RWPE2 (cell line): Measurements from ENCODE around the gene RFNG.

Experiments used
- ATAC-seq: fragments of 200-7000 bp; cut with Tn5 transposase; 3 replicates; pipeline ENCODE4 v1.9.1; 2021; ENCODE audit warnings: low read depth
- DNase-seq: peaks from one replicate; pipeline ENCODE4 v3.0.0-alpha.2; 2020; ENCODE audit warnings: low spot score
- H3K27ac ChIP-seq: fragments of 450-650 bp; 2 replicates; pipeline ENCODE4 v1.5.1; 2017; ENCODE audit warnings: mild to moderate bottlenecking; ENCODE audit not compliant: poor library complexity, severe bottlenecking
- H3K27me3 ChIP-seq: fragments of 250-450 bp; sonication (Bioruptor Pico); 2 replicates; pipeline ENCODE4 v1.5.1; 2021; ENCODE audit warnings: mild to moderate bottlenecking, moderate library complexity; ENCODE audit not compliant: insufficient read depth, poor library complexity, severe bottlenecking
- H3K36me3 ChIP-seq: fragments of 250-450 bp; sonication (Bioruptor Pico); 2 replicates; pipeline ENCODE4 v1.5.1; 2020; ENCODE audit warnings: low read depth, mild to moderate bottlenecking, moderate library complexity
- H3K4me1 ChIP-seq: fragments of 250-450 bp; sonication (Bioruptor Pico); 2 replicates; pipeline ENCODE4 v1.5.1; 2021; ENCODE audit warnings: mild to moderate bottlenecking, moderate library complexity; ENCODE audit not compliant: insufficient read depth, poor library complexity, severe bottlenecking
- H3K4me3 ChIP-seq: fragments of 250-450 bp; sonication (Bioruptor Pico); 2 replicates; pipeline ENCODE4 v1.5.1; 2021; ENCODE audit warnings: mild to moderate bottlenecking, moderate library complexity; ENCODE audit not compliant: severe bottlenecking
- H3K9me3 ChIP-seq: fragments of 250-450 bp; sonication (Bioruptor Pico); 2 replicates; pipeline ENCODE4 v1.5.1; 2021; ENCODE audit warnings: mild to moderate bottlenecking, moderate library complexity; ENCODE audit not compliant: severe bottlenecking
- CTCF ChIP-seq: fragments of 450-650 bp; IDR thresholded peaks from one replicate; pipeline ENCODE4 v1.5.1; 2017; ENCODE audit warnings: mild to moderate bottlenecking, moderate library complexity; ENCODE audit not compliant: poor library complexity, severe bottlenecking

Gene RFNG

DNA sequence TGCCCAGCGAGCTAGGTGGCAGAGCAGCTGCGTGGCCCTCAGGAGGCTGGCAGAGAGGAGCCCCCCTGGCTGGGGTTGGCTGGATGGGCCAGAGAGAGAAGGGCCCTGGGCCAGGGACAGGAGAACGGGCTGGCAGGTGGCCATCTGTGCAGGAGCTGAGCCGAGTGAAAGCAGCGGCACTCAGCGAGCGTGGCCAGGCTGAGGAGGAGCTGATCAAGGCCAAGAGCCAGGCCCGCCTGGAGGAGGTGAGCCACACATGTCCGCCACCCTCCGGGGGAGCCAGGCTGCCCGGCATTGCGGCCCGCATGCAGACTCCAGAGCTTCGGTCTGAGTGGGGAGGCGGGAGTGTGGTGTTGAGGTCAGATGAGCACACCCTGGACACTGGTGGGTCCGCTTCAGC, 22.2 kb downstream of the RFNG start:
- no peak overlapping the region for H3K4me3 ChIP-seq
- H3K27me3 ChIP-seq = no peaks in the 10 kb centered on the region
- H3K36me3 ChIP-seq = no peaks in the 10 kb centered on the region; the same call in 1 of the 2 replicates
- ATAC-seq = no peak
- TF ChIP-seq CTCF = no peak
- no peaks in the 10 kb centered on the region for H3K4me1 ChIP-seq
- DNase-seq = no peak
- H3K27ac ChIP-seq = no peak overlapping the region
- no peaks in the 10 kb centered on the region for H3K9me3 ChIP-seq

DNA sequence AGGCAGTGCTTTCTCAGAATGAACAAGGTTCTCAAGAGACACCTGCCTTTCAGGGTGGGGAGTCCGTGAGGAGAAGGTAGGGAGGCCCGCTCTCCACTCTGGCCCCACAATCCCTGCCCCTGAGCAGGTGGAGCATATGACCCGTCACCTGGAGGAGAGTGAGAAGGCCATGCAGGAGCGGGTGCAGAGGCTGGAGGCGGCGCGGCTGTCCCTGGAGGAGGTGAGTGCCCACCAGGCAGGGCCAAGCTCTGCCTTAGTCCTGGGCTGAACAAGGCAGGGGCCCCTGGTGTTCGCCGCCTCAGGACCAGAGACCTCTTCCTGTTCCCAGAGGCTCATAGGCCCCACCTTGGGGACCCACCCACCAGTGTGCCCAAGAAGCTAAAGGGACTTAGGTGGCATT, 22.6 kb downstream of the RFNG start:
- Histone ChIP-seq H3K27ac (no peak overlapping the region), H3K36me3 (no peaks in the 10 kb centered on the region; the same call in 1 of the 2 replicates), H3K4me3 (no peak overlapping the region), H3K27me3 (no peaks in the 10 kb centered on the region), H3K4me1 (no peaks in the 10 kb centered on the region), H3K9me3 (no peaks in the 10 kb centered on the region)
- DNase-seq (no peak), ATAC-seq (no peak)
- no peak for TF ChIP-seq CTCF

- TF ChIP-seq CTCF = no peak
Observed at GRCh38 chr17:82028246-82028645, 23.4 kb downstream of the RFNG start.

GRCh38 chr17:82025401-82026107, 26.1 kb downstream of the RFNG start:
- Histone ChIP-seq H3K4me1 (no peaks in the 10 kb centered on the region), H3K27ac (no peak overlapping the region), H3K4me3 (no peak overlapping the region), H3K27me3 (no peaks in the 10 kb centered on the region), H3K36me3 (no peaks in the 10 kb centered on the region; the same call in 1 of the 2 replicates), H3K9me3 (no peaks in the 10 kb centered on the region)
- TF ChIP-seq CTCF = no peak
- DNase-seq (no peak), ATAC-seq (no peak)

More at GRCh38 chr17:82028246-82028645, 23.4 kb downstream of the RFNG start:
- H3K9me3 ChIP-seq = no peaks in the 10 kb centered on the region
- no peaks in the 10 kb centered on the region for H3K27me3 ChIP-seq
- H3K36me3 ChIP-seq = no peaks in the 10 kb centered on the region; the same call in 1 of the 2 replicates
- H3K27ac ChIP-seq = no peak overlapping the region
- ATAC-seq (no peak), DNase-seq (no peak)
- H3K4me1 ChIP-seq = no peaks in the 10 kb centered on the region
- no peak overlapping the region for H3K4me3 ChIP-seq

GRCh38 chr17:82024859-82025258, 26.8 kb downstream of the RFNG start:
- ATAC-seq = no peak
- Histone ChIP-seq H3K27me3 (no peaks in the 10 kb centered on the region), H3K4me1 (no peaks in the 10 kb centered on the region), H3K9me3 (no peaks in the 10 kb centered on the region), H3K36me3 (no peaks in the 10 kb centered on the region; the same call in 1 of the 2 replicates), H3K4me3 (no peak overlapping the region), H3K27ac (no peak overlapping the region)
- no peak for TF ChIP-seq CTCF
- no peak for DNase-seq
